ENCODE results near the gene WDR33.

- TF ChIP-seq CTCF (IDR thresholded peaks at IDR 0.05; ENCODE audit: low read depth, low read length) (no peak), EZH2phosphoT487 (IDR thresholded peaks at IDR 0.05; ENCODE audit: low read depth) (no peak)
Observed at GRCh38 chr2:127688405-127688804, 122.6 kb downstream of the WDR33 start.

Data from OCI-LY3 (cell line).